ENCODE measurements around the gene EIF5.

Gene EIF5
- total RNA-seq, result 280 to 421 (median 353) reads per million in 4 experiments

DNA sequence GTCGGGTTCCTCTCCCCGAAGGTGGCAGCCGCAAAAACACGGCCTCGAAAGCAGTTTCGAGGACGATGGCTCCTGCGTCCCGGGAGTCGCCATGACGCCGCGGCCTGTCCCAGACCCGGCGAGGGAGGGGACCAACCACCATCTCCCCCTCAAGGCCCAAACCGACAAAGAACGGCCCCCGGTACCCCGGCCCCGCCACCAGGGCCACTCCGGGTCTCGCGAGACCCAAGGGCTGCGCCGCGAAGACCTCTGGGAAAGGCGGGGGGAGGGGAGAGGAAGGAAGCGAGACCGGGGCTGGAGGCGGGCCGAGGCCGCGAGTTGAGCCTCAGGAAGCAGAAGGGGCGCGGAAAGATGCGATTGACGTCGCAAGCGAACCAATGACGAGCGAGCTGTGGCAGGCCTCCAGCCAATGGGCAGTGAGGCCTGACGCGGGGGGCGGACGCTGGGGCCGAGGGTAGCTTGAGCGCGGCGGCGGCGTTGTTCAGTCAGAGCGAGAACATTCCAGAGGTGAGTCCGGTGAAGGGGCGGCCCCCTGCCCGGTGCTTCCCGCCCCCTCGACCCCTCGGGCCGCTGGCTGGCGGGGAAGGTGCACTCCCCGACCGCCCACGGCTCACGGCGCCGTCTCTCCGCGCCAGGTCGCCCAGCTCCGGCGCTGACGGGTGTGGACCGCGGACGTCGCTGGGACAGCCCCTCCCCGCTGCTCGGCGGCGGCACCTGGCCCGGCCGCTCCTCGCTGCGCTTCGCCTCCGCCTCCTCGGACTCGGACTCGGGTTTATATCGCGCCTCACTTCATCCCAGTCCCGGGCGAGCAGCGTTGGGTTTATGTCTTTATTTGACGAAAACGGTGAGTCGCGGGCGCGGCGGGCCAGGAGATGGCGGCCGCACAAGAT lies at the start of gene EIF5:
EIF5 (plus strand) TSS at position 484 of the 890 bp plus-strand sequence. CDS start 1,624 bp downstream, outside the sequence.
- DNase-seq, result peak; percentile 97

DNA sequence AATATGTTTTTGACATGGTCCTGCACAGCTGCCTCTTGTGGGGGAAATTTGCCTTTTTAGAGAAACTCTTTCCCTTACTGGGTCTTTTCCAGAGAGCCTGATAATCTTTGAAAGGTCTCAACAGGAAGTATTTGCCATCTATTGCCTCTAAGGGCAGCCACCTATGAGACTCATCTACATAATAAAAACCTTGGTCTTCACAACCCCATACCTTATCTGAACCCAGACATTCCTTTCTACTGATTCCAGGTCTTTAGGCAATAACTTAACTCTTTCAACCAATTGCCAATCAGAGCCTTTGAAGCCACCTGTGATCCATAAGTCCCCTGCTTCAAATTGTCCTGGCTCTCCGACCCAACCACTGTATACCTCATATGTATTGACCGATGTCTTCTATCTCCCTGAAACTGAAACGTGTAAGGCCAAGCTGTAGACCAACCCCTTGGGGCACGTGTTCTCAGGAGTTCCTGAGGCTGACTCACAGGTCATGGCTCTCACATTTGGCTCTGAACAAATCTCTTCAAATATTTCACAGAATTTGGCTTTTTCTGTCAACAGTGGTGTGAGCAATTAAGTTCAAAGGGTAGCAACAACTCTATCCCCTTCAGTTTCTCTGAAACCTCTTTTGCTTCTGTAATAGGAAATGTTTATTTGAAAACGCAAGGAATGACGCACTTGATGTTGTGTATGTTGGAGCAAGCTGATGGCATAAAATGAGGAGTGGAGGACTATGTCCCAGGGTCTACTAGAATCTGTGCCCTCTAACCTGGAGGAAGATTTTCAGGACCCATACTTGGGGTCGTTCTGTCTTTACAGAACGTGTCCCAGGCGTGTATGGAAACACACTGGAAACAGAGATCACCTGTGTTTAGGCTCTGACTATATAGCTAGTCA lies 49.2 kb upstream of the EIF5 start:
- DNase-seq, result no peak

DNA sequence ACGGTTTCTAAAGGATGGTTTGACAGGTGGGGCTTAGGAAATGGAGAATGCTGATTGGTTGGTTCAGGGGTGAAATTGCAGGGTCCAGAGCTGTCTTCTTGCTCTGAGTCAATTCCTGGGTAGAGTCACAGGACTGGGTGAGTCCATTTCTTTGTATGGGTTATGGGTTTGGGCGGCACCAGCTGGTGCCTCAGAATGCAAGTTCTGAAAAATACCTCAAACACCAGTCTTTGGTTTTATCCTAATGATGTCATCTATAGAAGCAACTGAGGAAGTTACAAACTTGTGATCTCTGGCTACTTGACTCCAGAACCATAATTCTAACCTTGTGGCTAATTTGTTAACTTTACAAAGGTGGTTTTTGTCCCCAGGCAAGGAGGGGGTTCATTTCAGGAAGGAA lies 47.6 kb upstream of the EIF5 start:
- no peak for DNase-seq

DNA sequence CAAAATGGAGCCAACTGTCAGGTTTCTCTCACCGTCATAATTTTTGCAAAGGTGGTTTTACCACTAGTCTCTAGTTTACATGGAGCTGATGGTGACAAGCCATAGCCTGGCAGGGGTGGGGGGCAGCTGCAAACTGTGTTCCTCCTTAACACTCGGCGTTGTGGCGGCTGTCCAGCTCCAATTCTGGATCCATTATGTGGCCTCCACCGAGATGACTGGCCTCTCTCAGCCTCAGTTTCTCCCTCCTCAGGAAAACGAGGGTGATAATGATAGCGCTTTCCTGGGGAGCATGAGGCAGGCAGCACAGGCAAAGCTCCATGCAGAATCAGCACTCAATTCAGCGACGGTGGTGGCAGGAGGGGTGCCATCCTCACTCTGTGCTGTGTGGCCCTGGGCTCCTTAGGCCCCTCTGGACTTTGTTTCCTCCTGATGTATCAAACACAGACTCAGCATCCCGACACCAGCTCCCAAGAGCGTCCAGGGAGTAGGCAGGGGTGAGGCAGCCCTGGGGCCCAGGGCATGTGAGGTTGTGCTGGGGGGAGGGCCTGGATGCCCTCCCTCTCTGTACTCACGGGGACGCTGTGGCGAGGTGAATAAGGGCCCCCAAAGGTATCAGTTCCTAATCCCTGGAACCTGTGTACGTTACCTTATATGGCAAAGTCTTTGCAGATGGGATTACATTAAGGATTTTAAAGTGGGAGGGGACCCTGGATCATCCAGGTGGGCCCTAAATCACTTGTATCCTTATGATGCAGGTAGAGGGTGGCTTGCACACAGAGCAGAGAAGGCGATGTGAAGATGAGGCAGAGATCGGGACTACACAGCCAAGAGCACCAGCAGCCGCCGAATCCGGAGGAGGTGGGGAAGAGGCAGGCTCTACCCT lies 46.8 kb upstream of the EIF5 start:
- no peak for DNase-seq

DNA sequence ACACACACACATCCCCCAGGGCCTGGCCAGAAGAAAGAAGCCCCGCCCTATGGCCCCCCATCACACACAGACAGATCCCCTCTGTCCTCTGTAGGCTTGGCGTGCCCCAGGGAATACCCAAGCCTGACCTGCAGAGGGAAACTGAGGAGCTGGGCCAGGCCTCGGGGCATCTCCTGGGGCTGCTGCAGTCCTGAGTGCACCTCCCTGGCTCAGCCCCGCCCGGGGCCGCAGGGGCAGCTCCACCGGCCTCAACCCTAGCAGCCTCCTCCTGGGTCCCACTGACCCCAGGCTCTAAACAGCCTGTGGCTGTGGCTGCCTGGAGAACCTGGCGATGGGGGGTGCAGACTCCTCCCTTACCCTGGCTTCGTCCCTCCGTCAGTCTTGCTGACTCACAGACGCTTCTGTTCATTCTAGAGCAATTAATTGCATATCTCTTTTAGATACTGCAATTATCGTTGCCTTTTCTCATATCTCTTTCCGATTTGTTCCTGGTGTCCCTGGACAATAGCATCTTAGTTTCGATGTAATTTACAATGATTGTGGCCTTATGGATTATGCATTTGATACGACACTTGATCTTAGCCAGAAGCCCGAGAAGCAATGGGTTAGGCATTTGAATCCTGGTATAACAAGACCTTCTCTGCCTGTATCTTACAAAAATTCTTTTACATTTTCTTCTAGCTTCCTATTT lies 45.8 kb upstream of the EIF5 start:
- DNase-seq, result no peak

DNA sequence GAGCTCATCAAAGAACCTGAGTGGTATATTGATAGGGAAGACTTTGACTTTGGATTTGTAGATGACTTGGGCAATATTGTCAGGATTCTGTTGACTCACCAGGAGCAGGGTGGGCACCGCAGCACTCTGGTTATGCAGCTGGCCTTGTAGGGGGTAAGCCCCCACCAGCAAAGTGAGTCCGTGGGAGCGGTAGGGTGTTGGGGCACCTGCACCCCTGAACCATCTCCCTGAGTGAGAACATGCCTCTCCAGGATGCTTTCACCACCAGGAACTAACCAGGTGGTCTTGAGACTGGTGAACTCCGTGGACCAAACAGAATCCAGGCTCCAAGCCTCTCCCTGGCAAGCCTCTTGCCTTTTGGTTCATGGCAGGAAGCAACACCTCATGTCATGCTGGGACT lies 44.0 kb upstream of the EIF5 start:
- DNase-seq, result no peak

DNA sequence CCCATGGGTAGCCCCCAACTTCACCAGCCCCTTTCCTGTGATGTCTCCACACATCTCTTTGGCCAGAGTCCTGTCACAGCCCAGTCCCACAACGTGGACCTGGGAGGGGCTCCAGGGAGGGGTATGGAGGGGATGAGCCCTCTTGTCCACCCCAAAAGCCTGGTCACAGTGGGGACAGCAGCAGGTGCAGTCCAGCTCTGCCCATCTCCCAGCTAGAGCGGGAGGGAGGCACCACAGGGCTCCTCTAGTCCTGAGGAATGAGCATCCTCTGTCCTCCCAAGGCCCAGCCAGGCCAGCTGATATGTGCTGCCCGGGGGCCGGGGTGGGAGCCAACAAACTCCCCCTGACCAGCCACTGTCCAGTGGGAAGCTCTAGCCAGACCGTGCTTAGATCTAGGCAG lies 43.5 kb upstream of the EIF5 start:
- DNase-seq, result no peak

DNA sequence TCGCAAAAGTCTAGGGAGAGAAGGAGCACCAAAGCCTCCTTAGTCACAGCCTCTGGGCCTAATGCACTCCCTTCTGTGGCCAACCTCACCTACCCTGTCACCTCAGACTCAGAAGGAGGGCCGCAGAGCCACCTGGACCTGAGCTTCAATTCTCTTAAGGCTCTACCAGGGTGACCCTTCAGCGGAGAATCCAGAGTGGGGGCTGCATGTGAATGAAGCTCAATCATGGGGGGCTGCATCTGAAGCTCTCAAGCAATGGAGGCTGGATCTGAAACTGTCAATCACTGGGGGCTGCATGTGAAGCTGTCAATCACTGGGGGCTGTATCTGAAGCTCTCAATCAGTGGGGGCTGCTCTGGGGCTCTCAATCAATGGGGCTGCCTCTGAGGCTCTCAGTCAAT lies 43.1 kb upstream of the EIF5 start:
- no peak for DNase-seq

DNA sequence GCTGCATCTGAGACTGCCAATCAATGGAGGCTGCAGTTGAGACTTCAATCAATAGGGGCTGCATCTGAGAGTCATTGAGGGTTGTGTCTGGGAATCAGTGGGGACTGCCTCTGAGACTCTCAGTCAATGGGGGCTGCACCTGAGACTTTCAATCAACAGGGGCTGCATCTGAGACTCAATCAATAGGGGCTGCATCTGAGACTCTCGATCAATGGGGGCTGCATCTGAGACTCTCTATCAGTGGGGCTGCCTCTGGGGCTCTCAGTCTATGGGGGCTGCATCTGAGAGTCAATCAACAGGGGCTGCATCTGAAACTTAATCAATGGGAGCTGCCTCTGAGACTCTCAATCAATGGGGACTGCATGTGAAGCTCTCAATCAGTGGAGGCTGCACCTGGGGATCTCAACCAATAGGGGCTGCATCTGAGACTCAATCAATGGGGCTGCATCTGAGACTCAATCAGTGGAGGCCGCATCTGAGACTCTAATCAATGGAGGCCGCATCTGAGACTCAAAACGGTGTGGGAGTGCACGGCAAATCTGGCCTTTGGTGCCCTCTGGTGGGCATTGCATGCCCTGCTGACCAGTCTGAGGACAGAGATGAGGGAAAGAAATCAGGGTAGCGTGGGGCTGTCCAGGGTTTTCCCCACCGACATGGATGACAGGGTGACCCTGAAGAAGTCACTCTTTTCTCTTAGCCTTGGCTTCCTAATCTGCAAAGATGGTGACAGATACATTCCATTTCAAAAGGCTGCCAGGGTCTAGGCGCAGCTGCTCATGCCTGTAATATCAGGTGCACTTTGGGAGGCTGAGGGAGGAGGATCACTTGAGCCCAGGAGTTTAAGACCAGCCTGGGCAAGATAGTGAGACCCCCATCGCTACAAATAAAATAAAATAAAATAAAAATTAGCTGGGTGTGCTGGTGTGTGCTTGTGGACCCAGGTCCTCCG lies 41.3 kb upstream of the EIF5 start:
- peak; percentile 43 for DNase-seq

DNA sequence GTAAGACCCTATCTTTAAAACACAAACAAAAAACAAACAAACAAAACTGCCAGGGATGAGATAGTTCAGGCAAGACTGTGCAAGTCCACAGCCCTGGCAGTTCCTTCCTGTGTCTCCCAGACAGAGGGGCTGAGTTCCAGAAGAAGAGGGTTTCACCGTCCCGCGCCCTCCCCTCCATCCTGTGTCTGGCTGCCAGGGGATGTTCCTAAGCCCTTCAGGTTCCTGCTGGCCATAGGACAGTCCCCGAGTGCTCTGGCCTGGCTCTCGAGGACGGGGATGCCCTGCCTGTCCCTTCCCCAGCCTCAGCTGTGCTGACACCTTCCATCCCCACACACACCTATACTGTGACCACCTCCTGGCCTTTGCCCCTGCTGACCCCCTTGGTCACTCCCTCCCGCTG lies 40.6 kb upstream of the EIF5 start:
- no peak for DNase-seq

DNA sequence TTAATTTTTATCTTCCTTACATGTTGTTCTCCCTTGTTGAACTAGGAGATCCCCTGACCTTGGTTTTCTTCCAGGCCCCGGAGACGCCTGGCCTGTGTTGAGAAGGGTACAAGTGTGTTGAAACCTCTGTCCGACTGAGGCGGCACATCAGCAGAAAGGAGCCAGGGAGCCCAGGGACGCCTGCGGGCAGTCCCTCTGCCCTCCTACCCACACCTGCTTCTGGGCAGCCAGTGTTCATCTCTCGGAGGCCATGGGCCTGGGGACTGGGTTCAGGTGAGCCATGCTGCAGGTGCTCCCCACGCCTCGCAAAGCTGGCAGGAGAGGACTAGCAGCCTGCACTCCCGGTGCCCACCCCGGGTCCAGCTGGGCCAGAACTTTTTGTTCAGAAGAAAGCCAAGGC lies 39.9 kb upstream of the EIF5 start:
- DNase-seq, result no peak

DNA sequence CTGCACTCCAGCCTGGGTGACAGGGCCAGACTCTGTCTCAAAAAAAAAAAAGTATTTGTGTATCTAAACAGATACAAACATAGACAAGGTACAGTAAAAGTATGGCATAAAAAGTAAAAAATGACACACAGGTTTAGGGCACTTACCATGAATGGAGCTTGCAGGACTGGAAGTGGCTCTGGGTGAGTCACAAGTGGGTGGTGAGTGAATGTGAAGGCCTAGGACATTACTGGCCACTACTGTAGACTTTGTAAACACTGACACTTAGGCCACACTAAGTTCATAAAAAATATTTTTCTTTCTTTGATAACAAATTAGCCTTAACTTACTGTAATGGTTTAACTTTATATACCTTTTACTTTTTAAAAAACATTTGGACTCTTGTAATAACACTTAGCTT lies 38.0 kb upstream of the EIF5 start:
- no peak for DNase-seq

DNA sequence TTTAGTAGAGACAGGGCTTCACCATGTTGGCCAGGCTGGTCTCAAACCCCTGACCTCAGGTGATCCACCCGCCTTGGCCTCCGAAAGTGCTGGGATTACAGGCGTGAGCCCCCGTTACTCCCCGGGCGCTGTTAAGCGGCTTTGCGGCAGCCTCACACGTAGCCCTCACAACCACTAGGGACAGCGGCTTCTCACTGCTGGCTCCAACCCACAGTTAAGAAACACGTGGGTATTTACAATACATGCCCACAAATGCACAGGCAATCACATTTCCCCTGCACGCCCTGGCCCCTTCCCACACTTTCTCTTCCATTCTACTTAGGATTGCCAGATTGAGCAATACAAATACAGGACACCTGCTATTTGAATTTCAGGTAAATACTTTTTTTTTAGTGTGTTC lies 37.0 kb upstream of the EIF5 start:
- no peak for DNase-seq

DNA sequence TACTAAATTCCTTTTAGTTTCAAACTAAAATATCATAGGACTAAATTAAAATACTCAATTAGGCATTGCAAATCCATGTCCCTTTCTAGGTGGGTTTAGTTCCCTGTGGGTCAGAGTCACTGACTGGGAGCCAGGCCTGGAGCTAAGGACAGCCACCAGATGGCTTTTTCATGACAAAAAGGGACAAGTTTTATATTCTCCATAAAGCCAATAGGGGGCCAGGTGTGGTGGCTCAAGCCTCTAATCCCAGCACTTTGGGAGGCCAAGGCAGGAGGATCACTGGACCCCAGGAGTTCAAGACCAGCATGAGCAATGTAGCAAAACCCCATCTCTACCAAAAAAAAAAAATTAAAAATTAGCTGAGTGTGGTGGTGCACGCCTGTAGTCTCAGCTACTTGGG lies 35.4 kb upstream of the EIF5 start:
- DNase-seq, result no peak

DNA sequence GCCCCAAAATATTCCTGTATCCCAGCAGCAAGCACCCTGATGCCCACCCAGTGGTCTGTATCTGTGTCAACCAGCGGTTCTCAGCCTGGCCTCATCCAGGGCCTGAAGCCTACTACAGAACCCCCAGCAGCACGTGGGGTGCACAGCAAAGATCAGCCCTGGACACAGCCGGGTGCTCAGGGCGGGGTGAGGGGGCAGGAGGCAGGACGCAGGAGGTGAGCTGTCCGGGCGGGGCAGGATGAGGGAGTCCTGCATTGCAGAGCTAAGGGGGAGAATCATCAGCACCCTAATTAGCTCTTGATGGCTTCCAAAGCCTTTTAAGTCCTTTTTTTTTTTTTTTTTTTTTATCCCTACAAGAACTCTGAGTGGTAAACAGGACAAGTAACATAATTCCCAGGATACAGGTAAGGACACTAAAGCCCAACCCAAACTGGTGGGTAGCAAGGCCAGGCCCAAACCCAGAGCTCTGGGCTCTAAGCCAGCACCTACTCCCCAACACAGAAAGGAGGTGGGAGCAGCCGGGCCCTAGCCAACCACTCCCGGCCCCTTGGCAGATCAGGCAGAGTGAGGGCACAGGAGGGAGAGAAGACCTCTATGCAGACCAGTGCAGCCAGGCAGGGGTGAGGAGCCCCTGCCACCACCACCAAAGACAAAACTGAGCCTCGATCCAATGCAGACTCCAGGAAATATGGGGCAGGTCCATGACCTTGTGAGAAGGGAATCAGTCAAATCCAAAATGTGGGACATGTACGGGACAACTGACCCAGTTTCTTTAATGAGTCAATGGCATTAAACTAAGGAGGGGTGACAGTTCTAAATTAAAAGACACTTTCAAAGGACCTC lies 32.3 kb upstream of the EIF5 start:
- no peak for DNase-seq

DNA sequence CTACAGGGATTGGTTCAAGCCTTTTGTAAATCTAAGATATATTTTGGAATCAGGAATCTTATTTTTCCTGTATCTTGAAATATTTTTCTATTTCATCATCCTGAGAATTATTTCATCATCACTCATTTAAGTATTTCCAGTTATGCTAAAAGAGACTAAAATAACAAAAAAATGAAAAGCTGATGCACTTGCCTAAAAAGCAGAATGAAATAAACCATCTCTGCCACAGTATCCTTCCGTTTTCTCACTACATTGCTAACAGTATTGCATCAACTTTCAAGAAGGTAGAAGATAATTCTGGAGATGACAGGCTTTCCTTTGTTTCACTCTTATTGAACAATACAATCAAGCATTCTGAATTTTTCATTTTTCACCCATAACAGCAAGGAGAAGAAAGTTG lies 31.1 kb upstream of the EIF5 start:
- no peak for DNase-seq

DNA sequence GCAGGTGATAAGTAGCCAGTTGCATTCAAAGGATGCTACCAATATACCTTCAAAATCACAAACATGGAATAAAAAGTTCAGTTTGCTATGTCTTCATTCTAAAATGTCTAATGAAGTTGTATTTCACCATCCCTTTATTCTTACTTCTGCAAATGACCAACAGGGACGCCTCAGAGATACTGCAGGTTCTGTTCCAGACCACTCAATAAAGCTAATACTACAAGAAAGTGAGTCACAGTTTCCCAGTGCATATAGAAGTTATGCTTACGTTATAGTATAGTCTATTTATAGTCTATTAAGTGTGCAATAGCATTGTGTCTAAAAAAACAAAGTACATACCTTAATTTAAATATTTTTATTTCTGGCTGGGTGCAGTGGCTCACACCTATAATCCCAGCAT lies 29.3 kb upstream of the EIF5 start:
- no peak for DNase-seq

DNA sequence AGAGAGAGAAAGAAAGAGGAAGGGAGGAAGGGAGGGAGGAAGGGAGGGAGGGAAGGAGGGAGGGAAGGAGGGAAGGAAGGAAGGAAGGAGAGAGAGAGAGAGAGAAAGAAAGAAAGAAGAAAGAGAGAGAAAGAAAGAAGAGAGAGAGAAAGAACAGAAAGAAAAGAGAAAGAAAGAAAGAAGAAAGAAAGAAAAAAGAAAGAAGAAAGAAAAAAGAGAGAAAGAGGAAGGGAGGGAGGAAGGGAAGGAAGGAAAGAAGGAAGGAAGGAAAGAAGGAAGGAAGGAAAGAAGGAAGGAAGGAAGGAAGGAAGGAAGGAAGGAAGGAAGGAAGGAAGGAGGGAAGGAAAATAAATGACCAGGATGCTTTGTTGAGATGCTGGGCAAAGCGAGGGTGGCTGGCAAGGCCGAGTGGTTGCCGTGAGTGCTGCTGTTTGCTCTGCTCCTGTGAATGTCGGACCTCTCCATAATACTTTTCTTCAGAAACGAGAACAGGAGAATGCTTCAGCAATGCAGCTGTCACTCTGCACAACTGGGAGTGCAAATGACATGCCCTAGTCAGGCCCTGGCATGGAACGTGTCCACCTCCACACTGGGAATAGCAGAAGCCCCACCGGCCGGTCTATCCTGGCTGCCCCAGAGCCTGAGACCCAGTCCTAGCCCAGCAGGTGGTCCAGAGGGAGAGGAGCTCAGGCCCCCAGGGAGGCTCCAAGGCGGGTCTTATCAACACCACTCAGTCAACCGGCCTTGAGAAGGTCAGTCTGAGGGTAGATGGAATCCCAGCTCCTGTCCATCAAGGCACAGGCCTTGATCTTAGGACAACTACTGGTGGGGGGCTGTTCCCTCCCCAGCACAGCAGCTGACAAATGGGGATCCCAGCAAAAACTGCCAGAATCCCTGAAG lies 25.1 kb upstream of the EIF5 start:
- DNase-seq, result no peak

DNA sequence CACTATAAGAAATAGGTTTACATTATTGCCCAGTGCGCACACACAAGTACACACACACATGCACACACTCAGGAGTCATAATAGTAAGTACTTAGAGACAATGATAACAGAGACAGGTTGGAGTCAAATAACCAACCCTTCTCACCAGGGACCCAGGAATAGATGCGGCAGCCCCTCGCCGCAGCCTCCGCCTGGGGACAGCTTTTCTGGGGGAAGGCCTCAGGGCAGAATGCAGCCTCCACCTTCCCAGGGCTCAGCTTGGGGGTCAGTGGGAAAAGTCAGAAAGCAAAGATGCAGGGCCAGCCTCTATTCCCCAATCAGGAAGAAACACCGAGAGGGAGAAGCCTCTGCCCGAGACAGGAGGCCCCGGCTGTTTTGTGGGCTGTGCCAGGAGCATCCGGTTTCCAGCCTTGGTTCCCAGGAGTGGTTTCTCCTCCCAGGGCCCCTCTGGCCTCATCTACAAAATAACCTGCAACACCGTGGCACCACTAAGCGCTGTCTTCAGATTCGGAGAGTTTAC lies 23.4 kb upstream of the EIF5 start:
- no peak for DNase-seq
